ENCODE data around the gene ERN1. TPM values are rescaled to one million over a fixed set of nuclear protein-coding genes. Genes with fewer than 3 reads are reported as not detected.

Gene ERN1
- total and polyA plus RNA-seq, 2 of the 8 experiments (the other 6 are each of a cell fraction or from before 2014, with no cell fraction given), result 1.8 to 3.9 TPM

DNA sequence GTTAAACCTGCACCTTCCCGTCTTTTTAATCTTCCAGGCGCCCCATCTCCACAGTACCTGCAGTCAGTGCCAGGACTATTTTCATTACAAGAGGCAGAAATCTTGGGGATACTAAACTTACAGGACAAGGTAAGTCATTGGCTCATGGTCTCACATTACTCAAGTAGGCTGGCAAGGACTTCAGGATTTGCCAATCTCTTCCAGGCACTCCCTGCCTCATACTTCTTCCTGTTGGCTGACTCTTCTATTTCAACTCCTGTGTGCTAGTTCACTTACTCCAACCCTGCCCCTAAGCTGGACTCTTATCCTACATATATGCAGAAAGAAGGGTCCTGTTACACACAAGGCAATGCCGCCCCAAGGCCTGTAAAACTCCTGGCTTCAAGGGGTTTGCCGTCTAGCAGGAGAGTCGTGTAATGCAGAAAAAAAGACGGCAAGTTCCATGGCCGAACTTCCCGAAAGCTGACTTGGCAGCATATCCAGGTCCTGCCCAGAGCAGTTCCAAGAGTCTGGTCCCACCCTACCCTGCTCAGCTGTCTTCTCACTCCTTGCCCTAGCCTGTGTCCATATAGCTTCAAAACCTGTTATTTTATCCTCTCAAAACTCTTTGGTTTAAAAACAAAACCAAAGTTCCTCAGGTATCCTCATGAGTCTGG, 14.8 kb downstream of the ERN1 start (continued):
- TF ChIP-seq, protein P1, sequence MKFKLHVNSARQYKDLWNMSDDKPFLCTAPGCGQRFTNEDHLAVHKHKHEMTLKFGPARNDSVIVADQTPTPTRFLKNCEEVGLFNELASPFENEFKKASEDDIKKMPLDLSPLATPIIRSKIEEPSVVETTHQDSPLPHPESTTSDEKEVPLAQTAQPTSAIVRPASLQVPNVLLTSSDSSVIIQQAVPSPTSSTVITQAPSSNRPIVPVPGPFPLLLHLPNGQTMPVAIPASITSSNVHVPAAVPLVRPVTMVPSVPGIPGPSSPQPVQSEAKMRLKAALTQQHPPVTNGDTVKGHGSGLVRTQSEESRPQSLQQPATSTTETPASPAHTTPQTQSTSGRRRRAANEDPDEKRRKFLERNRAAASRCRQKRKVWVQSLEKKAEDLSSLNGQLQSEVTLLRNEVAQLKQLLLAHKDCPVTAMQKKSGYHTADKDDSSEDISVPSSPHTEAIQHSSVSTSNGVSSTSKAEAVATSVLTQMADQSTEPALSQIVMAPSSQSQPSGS (IDR thresholded peaks at IDR 0.05; ENCODE audit: low read length), result no peak
- TF ChIP-seq SIX5 (IDR thresholded peaks at IDR 0.05; ENCODE audit: low read depth, low read length), result no peak
